NCI-H187 (cell line): ENCODE results near the gene CREB5.

ENCODE experiments used
- DNase-seq, 2 experiments: peaks; one replicate each; lab custom pipeline; 2025; lab: John Stamatoyannopoulos, UW

The CREB5 gene

DNA sequence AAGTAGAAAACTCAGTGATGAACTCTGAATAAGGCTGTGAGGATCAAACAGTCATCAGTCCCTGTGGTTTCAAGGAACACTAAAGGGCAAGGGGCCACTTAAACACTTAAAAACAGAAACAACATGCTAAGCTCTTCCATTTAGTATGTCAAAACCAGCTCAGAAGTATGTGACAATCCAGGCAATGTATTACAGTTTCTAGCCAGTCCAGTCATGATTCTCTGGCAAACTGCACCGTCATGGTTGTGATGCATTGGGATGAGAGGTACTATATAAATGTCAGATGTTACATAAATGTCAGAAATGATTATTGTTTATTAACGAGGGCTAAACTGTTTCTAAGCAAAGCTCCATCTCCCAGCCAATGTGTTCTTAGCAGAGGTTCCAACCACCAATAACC is 4.7 kb upstream of the CREB5 start:
- no peak for DNase-seq

DNA sequence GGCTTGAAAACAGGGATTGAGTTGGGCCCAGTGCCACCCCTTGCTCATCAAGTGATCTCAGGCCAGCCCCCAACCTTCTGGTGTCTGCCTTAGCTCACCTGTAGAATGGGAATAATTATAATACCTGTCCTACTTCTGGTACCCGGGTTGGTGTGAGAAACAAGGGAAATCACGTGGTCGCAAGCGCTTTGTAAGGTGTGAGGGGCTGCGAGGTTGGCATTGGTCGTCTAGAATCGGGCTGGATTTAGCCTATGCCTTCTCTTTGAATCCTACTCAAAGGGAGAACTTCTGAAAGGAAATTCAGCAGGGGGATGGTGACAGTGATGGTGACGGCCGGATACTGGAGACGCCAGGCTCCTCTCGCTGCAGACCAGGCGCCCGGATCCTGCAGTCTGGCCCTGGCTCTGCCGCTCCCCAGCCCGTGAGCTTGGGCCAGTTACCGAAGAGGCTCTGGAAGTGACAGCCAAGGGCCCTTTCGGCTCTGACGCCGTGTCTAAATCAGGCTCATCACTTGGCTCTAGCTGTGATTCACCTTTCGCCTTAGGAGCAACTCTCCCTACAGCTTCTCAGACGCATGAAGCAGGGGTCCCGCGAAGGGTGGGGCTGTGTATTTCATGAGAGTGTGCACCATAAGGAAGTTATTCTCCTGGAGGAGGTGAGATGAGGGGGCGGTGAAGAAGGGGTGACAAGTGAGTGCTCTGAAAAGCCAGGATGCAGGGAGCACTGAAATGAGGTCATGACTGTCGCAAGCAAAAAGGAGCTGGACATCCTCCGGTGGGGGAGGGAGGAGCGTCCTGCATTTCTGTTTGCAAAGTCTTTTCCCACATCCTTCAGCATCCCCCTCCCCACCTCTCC is 4.0 kb upstream of the CREB5 start:
- DNase-seq: no peak

DNA sequence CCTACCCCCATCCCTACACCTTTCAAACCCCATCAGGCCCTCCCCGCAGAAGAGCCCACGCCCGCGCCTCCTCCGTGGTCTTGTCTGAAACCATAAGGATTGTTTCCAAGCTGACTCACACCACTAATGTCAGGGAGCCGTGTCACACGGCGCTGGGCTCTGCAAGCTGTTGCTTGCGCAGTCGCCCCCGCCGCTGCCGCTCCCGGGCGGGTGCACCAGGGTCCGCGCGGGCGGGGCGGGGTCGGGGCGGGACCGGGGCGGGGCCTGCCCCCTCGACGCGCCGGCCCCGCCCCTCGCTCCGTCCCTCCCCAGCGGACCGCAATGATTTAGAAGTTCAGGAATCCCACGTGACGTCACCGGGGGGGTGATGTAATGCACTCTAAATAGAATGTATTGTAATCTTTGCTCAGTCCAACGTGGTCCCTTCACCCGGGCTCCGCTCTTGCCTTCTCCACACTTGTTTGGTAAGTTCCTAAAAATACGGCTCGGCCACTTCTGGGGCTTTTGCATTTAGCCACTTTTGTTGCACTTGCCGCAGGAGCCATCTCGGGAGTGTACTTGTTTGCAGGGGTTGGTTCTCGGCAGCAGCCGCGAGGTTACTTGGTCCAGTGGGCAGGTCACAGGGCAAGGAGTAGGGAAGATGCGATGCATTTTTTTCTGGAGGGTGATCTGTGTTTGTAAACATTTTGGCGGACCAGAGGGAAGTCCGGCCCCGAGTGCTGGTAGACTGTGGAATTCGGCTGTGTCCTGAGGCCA is 3.2 kb upstream of the CREB5 start:
- peak in 1 of 2 experiments; percentile 7 for DNase-seq

DNA sequence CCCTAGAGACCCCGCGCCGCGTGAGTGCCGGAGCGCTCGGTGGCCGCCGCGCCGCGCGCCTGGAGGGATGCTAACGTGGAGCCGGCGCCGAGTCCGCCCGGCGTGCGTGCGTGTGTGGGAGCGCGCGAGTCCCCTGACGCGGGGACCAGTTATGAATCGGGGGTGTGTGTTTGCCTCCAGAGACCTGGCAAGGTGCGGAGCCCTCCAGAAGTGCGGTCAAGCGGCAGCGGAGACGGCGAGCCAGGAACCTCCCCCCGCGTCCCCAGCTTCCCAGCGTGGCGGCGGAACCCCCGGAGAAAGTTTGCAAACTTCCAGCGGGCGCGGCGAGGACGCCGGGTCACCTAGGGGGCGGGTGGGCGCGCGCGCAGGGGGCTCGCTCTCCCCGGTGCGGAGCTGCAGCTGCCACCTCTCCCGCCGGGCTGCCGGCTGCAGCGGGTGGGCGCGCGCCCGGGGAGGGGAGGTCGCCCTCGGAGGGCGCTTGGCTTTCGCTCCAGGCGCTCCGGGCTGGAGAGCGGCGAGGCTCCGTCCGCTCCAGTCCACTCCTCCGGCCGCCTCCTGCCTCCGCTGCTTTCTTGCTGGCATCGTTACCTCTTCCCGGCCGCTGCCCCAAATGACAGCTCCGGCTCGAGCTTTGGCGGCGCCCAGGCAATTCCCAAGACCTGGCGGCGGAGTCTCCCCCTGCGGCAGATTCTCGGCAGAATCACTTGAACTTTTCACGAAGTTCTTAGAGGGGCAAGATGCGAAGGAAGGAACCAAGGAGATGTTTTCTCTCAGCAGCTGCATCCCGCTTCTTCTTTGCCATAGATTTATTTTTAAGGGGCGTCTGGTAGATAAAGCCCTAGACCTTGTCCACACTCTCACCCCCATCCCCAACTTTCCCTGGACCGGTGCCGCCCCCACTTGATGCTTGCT is 2.3 kb upstream of the CREB5 start:
- no peak for DNase-seq

DNA sequence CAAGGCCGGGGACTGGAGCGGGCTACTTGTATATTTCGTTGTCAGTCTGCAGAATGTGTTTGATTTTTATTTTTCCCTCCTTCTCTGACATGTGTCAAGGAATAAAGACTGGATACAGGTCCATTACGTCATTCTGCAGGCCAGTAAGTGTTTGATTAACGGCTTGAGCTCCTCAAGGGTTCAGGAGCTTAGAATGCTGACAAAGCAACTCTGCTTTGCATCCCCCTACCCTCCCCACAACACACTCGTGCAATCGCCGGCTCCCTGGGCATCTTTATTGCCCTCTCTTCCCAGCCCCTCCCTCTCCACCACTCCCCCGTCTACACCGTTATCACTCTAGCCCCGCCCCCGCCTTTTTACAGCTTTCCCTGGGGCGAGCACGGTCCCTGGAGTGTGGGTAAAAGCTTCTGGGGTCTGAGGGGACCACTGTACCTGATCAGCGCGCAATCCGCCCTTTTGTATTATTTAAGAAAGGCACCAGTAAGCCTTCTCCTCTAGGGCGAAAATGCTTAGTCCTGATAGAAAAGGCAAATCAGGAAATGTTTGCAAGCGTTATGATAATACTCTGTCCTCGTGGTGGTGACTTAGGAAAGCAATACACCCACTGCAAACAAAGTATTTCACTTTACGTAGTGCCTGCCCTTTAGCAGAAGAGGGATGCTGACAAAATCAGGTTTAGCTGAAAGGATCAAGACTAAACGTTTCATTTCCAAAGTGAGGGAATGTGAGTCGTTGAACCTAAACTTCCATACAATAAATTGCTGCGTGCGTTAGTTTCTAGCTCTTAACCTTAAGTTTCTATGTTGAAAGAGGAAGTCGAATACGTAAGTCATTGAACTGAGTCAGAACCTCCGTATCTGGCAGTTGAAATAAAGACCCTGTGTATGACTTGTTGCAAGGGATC is 1.4 kb upstream of the CREB5 start:
- no peak for DNase-seq

DNA sequence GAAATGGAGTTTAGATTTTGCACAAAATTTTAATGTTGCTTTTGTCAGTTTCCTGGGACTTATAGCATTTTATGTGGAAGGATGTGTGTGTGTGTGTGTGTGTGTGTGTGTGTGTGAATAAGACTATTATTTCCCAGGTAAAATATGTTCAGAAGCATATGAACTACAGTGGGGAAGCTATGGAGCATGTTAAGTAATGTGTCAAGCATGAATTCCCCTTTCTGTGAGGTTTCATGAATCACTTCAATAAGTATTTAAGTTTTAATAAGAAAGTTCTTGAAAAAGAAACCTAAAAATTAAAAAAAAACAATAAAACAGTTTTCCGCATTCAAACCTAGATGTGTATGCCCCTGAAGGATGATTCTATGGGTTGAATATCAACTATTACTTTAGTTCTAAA is 693 bp downstream of the CREB5 start:
- DNase-seq: no peak

DNA sequence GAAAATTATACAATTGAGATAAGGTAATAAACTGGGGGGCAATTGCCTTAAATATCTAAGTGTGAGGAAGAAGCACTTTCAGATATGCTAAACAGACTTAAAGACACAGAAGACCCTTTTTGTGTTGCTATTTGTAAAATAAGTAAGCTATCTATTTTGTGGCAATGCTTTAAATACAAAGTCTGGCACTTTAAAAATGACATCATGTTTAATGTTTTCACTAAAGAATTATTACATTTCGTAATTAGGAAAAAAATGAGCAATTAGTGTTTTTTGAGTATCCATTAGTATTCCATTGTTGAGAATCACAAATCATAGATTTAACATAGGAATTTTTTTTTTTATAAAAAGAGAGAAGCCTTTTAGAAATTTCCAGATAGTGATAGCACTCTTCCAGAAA is 2.1 kb downstream of the CREB5 start:
- no peak for DNase-seq

DNA sequence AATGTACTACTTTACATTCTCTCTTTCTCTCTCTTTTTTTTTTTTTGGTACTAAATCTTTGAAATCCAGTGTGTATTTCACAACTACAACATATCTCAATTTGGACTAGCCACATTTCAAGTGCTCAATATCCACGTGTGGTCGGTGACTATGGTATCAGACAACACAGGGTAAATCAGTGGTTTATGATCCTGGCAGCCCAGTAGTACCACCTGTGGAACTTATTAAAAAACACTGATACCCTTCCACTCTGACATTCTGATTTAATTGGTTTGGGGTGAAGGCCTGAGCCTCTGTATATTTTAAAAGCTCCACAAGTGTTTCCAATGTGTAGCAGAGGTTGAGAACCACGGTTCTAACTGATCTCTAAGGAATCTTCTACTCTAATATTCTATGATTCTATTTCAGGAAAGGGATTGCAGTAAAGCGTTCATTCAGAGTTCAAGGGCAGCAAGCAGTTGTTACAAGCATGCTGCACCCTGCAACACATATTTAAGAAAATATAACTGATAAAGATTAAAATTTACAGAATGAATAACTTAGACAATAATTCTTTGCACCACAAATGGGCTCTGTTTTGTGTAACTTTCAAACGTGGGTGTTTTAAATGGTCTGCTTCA is 5.1 kb downstream of the CREB5 start:
- DNase-seq: no peak

DNA sequence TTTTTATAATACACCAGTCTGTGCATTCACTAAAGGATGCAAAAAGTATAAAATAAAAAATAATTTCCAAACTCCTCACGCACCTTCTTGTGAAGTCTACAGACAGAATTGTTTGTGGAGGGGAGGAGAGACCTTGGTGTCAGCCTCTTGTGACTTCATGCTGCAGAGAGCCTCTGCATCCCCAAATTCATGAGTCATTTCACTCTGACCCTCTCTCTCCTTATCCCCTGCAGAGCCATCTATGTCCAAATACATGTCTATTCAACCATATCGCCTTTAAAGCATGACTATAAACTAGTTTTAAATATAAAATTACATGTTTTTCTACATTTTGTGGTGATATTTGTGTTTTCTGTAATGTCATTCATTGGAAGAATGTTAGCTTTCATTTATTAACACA is 6.0 kb downstream of the CREB5 start:
- no peak for DNase-seq

DNA sequence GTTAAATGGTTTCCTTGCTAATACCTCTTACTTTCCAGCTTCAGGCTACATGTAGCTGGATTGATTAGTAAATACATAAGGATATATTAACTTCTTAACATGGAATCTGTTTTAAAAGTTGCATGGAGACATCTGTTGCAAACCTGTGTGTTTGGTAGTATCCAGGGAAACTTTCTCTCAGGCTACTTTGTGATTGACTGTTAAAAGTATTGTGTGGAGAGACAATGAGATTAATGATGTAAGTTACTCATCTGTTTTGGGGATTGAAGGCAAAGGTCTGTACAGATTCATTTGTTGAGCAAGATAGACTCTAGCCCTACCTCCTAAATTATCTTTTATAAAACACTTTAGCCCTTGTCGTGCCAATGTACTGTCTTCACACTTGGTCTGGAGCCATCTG is 6.6 kb downstream of the CREB5 start:
- DNase-seq: no peak

DNA sequence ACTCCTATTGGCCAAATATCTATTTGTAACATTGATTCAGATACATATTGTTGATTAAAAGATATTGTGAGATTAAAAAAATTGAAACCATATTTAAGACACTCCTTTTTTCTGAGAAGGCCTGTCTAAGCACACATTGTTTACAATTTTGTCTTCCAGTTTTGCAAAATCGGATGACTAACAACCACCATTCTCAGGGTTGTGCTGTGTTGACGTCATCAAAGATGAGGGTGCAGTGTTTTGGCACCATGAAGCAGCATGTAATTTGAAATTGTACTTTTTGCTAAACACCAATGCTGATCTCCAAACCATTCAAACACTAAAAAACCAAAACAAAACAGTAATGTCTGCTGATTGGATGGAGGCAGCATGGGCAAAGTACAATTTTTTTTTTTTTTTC is 7.4 kb downstream of the CREB5 start:
- DNase-seq: no peak

DNA sequence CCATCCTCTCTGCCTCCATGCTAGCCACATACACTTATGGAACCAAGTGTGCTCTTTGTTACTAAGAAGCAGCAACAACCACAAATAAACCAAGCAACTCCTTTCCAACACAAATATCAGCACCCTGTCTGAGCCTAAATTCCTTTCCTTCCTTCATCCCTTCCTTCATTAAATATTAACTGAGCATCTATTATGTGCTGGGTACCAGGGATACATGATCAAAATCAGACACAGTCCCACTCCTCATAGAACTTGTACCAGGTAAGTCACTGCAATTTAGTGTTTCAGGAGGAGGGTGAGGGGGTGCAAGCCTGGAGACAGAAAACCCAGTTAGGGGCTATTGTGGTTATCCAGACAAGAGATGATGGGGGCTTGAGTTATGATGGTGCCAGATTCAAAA is 10.8 kb downstream of the CREB5 start:
- DNase-seq: no peak

DNA sequence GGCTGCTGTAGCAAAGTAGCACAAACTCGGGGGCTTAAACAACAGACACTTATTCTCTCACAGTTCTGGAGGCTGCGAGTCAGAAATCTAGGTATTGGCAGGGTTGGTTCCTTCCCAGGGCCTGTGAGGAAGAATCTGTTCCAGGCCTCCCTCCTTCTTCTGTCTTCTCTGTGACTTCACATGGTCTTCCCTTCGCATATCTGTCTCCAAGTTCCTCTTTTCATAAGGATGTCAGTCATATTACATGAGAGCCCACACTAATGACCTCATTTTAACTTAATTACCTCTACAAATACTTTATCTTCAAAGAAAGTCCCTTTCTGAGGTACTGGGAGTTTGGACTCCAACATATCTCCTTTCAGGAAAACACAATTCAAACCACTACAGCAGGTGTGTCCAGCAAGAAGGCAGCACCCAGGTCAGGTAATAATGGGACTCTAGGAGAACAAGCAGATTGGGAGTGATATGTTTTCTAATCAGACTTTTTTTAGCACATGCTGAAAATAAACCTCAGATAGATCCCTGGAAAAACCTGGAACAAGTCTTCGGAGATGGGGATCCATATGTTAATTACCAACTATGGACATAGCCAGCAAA is 11.7 kb downstream of the CREB5 start:
- DNase-seq: no peak

DNA sequence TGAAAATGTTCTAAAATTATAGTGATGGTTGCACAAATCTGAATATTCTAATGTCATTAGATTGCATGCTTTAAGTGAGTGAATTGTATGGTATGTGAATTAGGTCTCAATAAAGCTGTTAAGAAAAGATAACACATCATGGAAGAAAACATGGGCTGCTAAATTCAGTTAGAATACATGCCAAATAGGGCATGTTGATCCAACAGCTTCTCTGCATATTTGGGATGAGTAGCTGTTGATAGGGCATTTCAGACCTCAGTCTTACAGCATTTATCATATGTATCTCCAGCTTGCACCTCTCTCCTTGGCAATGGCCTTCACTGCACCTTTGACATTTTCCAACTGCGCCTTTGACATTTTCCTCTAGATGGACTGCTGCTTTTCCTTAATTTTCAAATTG is 13.2 kb downstream of the CREB5 start:
- DNase-seq: no peak

DNA sequence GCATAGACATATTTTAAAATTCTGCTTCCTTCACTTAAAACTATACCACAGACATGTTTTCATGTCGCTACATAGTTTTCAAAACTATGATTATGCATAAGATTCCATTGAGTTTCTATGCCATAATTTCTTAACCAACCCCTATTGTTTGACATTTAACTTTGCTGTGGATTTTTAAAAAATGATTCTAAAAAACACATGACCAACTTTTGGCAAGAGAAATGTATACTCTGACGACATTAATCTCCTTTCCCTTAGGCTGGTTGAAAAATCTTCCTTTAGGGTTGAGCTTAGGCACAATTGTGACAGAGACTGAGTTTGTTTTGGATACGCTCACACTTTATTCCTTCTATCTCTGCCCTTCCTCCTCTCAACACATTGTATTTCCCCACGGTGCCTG is 14.9 kb downstream of the CREB5 start:
- no peak for DNase-seq

DNA sequence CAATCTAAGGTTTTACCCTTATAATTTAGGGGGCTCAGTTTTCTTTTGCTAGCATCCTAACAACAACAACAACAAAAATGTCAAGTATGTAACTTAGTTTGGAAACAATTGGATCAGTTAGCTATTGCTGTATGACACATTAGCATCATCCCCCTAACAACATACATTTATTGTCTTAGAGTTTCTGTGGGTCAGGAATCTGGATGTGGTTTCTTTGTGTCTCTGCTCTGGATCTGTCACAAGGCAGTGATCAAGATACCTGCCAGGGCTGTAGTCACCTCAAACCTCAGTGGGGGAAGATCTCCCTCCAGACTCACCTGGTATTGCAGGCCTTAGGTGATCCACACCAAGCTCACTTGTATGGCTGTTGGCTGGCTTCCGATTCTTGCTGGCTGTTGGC is 18.3 kb downstream of the CREB5 start:
- no peak for DNase-seq

DNA sequence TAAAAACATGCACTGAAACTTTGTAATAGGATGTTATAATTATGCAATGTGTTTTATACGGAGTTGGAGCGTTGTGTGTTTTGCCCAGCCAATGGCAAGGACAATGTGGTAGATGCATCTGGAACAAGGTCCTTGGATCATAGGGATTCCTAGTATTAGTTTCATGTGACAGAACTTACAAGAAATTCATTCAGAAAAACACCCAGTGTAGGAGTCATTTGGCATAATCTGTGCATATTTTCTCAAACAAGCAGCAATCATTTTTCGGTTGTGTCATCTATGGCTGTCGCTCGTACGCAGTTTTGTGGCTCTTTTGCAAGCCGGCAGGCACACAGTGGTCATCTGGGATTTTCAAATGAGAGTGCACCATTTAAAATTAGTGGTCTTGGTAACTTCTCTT is 19.8 kb downstream of the CREB5 start:
- DNase-seq: no peak

DNA sequence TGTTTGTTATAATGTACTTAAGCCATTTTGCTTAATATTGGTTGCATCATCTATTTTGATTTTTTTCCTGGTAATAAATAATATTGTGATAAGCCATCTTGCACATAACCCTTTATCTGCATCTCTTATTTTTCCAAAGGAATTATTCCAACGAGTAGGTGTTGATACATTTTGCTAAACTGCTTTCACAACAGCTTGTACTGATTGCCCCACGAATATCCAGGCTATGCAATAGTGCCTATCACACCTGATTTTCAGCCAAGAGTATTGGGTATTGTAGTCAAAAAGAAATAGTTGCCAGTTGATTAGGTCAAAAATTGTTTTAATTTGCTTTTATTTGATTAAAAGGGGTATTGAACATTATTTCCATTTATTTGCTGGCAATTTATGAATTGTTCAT is 20.7 kb downstream of the CREB5 start:
- no peak for DNase-seq

DNA sequence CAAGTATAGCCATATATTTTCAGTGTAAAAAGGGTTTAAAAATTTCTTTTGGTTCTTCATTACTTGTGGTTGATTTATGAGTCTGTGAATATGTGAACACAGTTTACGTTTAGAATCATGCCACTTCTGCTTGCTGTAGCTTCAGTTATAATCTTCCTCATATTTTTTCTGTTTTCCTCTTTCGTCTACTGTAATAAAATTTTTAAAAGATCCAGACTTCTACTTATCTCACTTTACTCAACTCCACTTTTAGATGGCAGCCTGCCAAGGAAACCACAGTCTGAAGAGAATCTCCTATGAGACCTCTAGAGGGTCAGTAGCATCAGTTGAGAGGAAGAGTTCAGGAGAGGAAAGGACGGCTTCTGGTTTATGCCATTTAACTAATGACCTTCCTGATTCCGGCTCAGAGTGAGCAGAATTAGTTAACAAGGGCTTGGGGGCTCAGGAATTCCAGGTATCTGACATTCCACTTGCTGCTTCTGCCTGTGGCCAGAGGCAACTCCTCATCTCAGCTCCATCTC is 21.4 kb downstream of the CREB5 start:
- DNase-seq: peak in 1 of 2 experiments; percentile 48

DNA sequence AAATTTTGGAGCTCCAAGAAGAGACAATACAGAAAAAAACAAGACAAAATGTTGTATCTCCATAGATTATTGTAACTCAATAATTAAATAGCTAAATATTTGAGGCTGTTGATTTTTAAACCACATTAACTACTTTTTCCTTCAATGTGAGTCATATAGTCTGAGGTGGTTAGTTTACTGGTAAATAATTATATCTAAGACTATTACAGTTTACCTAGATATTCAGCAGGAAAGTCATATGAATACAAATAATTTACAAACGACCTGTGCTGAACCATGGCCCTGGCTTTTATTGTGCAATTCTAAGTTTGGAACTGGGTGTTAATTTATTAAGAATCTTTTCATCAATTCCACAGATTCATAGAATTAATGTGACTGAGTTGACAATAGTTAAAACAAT is 22.2 kb downstream of the CREB5 start:
- no peak for DNase-seq
